ENCODE results near the gene FAM13C. TPM values are rescaled to one million over a fixed set of nuclear protein-coding genes. Genes with fewer than 3 reads are reported as not detected.

FAM13C gene
- total and polyA plus RNA-seq, 2 of the 13 experiments (the other 11 are each of a cell fraction or from before 2014, with no cell fraction given): 0.07 to 0.26 TPM

GRCh38 chr10:59372543-59372942 lies 10.2 kb upstream of the FAM13C start:
- Histone ChIP-seq H3K9ac (ENCODE audit: insufficient read depth, low read depth, low read length) (no peak overlapping the region), H3K27me3 (ENCODE audit: control insufficient read depth in 1 of 2, insufficient read depth in 2 of 2, low read length in 2 of 2) (no peaks in the 10 kb centered on the region; a peak in 1 of 5 replicates), H3K9me3 (ENCODE audit: low read length) (no peaks in the 10 kb centered on the region), H3K4me2 (ENCODE audit: low read depth, low read length) (no peak overlapping the region), H3K79me2 (ENCODE audit: insufficient read depth, low read length) (no peaks in the 10 kb centered on the region), H2AFZ (ENCODE audit: low read length) (no peak overlapping the region), H3K27ac (ENCODE audit: extremely low read length, insufficient read depth, low read length) (no peak overlapping the region), H4K20me1 (ENCODE audit: insufficient read depth, low read length) (no peaks in the 10 kb centered on the region), H3K4me3 (replicated peaks in 1 of 3; ENCODE audit: insufficient read depth in 1 of 3, low read depth in 2 of 3, low read length in 3 of 3) (no peak overlapping the region), H3K4me1 (ENCODE audit: insufficient read depth, low read length) (no peaks in the 10 kb centered on the region), H3K36me3 (replicated peaks in 1 of 2; ENCODE audit: control insufficient read depth in 1 of 2, insufficient read depth in 2 of 2, low read length in 2 of 2) (no peaks in the 10 kb centered on the region)
- ChIA-PET CTCF (ENCODE audit: low intra/inter-chr PET ratio, low total read pairs) (no interaction called here), POLR2A (no interaction called here)
- 3% methylated on average over 1 of the region's 1 CpG for WGBS (ENCODE audit: low lambda C conversion rate)
- ATAC-seq (no peak), FAIRE-seq (no peak), DNase-seq (ENCODE audit: low spot score) (no peak)
- no TSS peak for BruUV-seq (replicated peaks)
- intact Hi-C loops (cut with micrococcal nuclease; ENCODE audit: unreplicated experiment): no loop called here
- TF ChIP-seq ZNF142 (CRISPR knock-in tag; IDR thresholded peaks at IDR 0.05) (no peak), NFE2L1 (CRISPR knock-in tag; IDR thresholded peaks at IDR 0.05; ENCODE audit: borderline replicate concordance) (no peak), NR3C1 (CRISPR knock-in tag; IDR thresholded peaks at IDR 0.05) (no peak), FUBP1 (CRISPR knock-in tag; IDR thresholded peaks at IDR 0.05; ENCODE audit: borderline replicate concordance) (no peak), ZNF232 (CRISPR knock-in tag; IDR thresholded peaks at IDR 0.05; ENCODE audit: borderline replicate concordance) (no peak), ZUFSP (CRISPR knock-in tag; IDR thresholded peaks at IDR 0.05; ENCODE audit: borderline replicate concordance) (no peak), FOSL1 (CRISPR knock-in tag; IDR thresholded peaks at IDR 0.05; ENCODE audit: borderline replicate concordance) (no peak), ZNF275 (CRISPR knock-in tag; IDR thresholded peaks at IDR 0.05; ENCODE audit: borderline replicate concordance) (no peak), SNAI1 (CRISPR knock-in tag; IDR thresholded peaks at IDR 0.05; ENCODE audit: borderline replicate concordance) (no peak)
- in situ Hi-C loops (cut with HindIII; ENCODE audit: extremely low pct_ligation_motif_present, low pct_unique_long_range_greater_than_20kb): no loop called here

All from HepG2 (cell line).